ENCODE measurements around the gene GPC6.

GRCh38 chr13:94313926-94314325 is 1087.3 kb downstream of the GPC6 start:
- TF ChIP-seq CTCF (optimal IDR thresholded peaks at IDR 0.05 in 1 of 3, IDR thresholded peaks at IDR 0.05 in 1 of 3, conservative IDR thresholded peaks at IDR 0.05 in 1 of 3; ENCODE audit: extremely low read depth in 1 of 3, insufficient read depth in 2 of 3, low read length in 3 of 3) (no peak), EZH2 (IDR thresholded peaks at IDR 0.05; ENCODE audit: low read length) (no peak)

Measured in keratinocyte (primary cell).